Neural progenitor cell (in vitro differentiated cells): ENCODE results near the gene TBL1Y.

Source experiments
- CTCF ChIP-seq: fragments of 200-600 bp; sonication (generic); IDR thresholded peaks from 2 replicates; pipeline ENCODE4 v1.5.1; 2017; ENCODE audit warnings: antibody characterized with exemption, mild to moderate bottlenecking
- EZH2 ChIP-seq: fragments of 200-600 bp; sonication (generic); IDR thresholded peaks from 2 replicates; pipeline ENCODE4 v1.6.1; 2017; ENCODE audit warnings: antibody characterized with exemption, mild to moderate bottlenecking, moderate library complexity
- EZH2phosphoT487 ChIP-seq: fragments of 200-600 bp; sonication (generic); IDR thresholded peaks from 2 replicates; pipeline ENCODE4 v1.6.1; 2017; ENCODE audit warnings: antibody characterized with exemption

- TF ChIP-seq CTCF = no peak
- no peak for TF ChIP-seq EZH2
- TF ChIP-seq EZH2phosphoT487 = no peak
Observed at GRCh38 chrY:6921061-6921460, 10.6 kb downstream of the TBL1Y start.
